H1 (cell line): ENCODE measurements around the gene CGNL1. TPM values are rescaled to one million over a fixed set of nuclear protein-coding genes. Genes with fewer than 3 reads are reported as not detected.

Experiments used
- CTCF ChIA-PET: fragments of 300-600 bp; sonication (Branson Sonifier 250); formaldehyde crosslinking; loops from one replicate; lab custom pipeline; 2021; ENCODE audit not compliant: partially characterized antibody; lab: Charles Lee
- POLR2A ChIA-PET: fragments of 300-600 bp; sonication (Branson Sonifier 250); formaldehyde crosslinking; loops from one replicate; lab custom pipeline; 2021; ENCODE audit warnings: inconsistent platforms; ENCODE audit not compliant: partially characterized antibody; lab: Charles Lee
- DNase-seq, 2 experiments: peaks; one replicate each; pipeline versions ENCODE4 v3.0.0 to v3.0.0-alpha.2; 2010 to 2022; ENCODE audit warnings: low spot score in 2 of 2, low read depth in 1 of 2, mixed read lengths in 1 of 2
- FAIRE-seq: peaks from 2 replicates; lab custom pipeline; 2011; peaks lifted over from hg19 to GRCh38; lab: Jason Lieb, UNC
- H2AFZ ChIP-seq: 2 replicates; pipeline ENCODE4 v1.8.1; 2012; ENCODE audit warnings: low read length, inconsistent platforms
- H2AK5ac ChIP-seq: 2 replicates; pipeline ENCODE4 v1.6.1; 2013; ENCODE audit warnings: low read depth, low read length
- H2BK120ac ChIP-seq: replicated peaks from 2 replicates; pipeline ENCODE3; 2013; ENCODE audit warnings: low read depth, low read length, inconsistent platforms
- H2BK12ac ChIP-seq: 2 replicates; pipeline ENCODE4 v1.6.1; 2013; ENCODE audit warnings: low read depth, low read length
- H2BK15ac ChIP-seq: 2 replicates; pipeline ENCODE4 v1.6.1; 2013; ENCODE audit warnings: low read length
- H2BK20ac ChIP-seq: 2 replicates; pipeline ENCODE4 v1.6.1; 2013; ENCODE audit warnings: low read length
- H2BK5ac ChIP-seq: 2 replicates; pipeline ENCODE4 v1.6.1; 2013; ENCODE audit warnings: low read depth, low read length
- H3K14ac ChIP-seq: 2 replicates; pipeline ENCODE4 v1.6.1; 2013; ENCODE audit warnings: inconsistent platforms; ENCODE audit not compliant: insufficient read length
- H3K18ac ChIP-seq: 2 replicates; pipeline ENCODE4 v1.6.1; 2013; ENCODE audit warnings: low read length; ENCODE audit errors: extremely low read depth
- H3K23ac ChIP-seq: 2 replicates; pipeline ENCODE4 v1.6.1; 2013; ENCODE audit warnings: inconsistent platforms; ENCODE audit not compliant: insufficient read length
- H3K23me2 ChIP-seq: 2 replicates; pipeline ENCODE4 v1.6.1; 2013; ENCODE audit warnings: low read depth, low read length
- H3K27ac ChIP-seq: 2 replicates; pipeline ENCODE4 v1.6.1; 2011; ENCODE audit warnings: low read depth, low read length, inconsistent platforms
- H3K27me3 ChIP-seq, 4 experiments: replicated peaks in 1 of 4; 1 replicate in 1 of 4; 2 replicates in 3 of 4; pipeline versions ENCODE4 v1.6.1 to v1.8.1; 2011 to 2013; ENCODE audit warnings: low read length in 3 of 4, mild to moderate bottlenecking in 3 of 4, inconsistent platforms in 2 of 4, mixed read lengths in 2 of 4, moderate library complexity in 1 of 4; ENCODE audit not compliant: control insufficient read depth in 3 of 4, insufficient read depth in 3 of 4; ENCODE audit errors: extremely low read depth in 1 of 4
- H3K36me3 ChIP-seq, 4 experiments: 2 replicates each; pipeline versions ENCODE4 v1.6.1 to v1.8.1; 2011 to 2013; ENCODE audit warnings: mild to moderate bottlenecking in 4 of 4, low read length in 3 of 4, moderate library complexity in 2 of 4, control low read depth in 1 of 4, inconsistent platforms in 1 of 4; ENCODE audit not compliant: insufficient read depth in 4 of 4, control insufficient read depth in 2 of 4
- H3K4ac ChIP-seq: replicated peaks from 2 replicates; pipeline ENCODE3; 2013; ENCODE audit warnings: low read length, low read depth, mixed read lengths, inconsistent platforms; ENCODE audit not compliant: insufficient read length
- H3K4me1 ChIP-seq, 4 experiments: replicated peaks in 1 of 4; 1 replicate in 1 of 4; 2 replicates in 3 of 4; pipeline versions ENCODE4 v1.6.1 to v1.8.1; 2011 to 2013; ENCODE audit warnings: low read length in 3 of 4, inconsistent platforms in 2 of 4, mixed read lengths in 1 of 4; ENCODE audit not compliant: insufficient read depth in 4 of 4, control insufficient read depth in 3 of 4
- H3K4me2 ChIP-seq, 2 experiments: 2 replicates each; pipeline versions ENCODE4 v1.6.1 to v1.8.1; 2011 to 2013; ENCODE audit warnings: low read depth in 2 of 2, low read length in 2 of 2, control low read depth in 1 of 2, inconsistent platforms in 1 of 2, mild to moderate bottlenecking in 1 of 2; ENCODE audit not compliant: insufficient read depth in 1 of 2
- H3K4me3 ChIP-seq, 4 experiments: fragments of 200-600, 300-600 bp in 1 of 4; sonication (generic), shearing (Covaris generic), sonication (Bioruptor Twin) in 1 of 4; 2 replicates each; pipeline versions ENCODE4 v1.5.1 to v1.8.1; 2011 to 2016; ENCODE audit warnings: low read length in 4 of 4, low read depth in 3 of 4, control low read depth in 2 of 4, inconsistent platforms in 2 of 4, mild to moderate bottlenecking in 2 of 4, mixed read lengths in 1 of 4, moderate library complexity in 1 of 4; ENCODE audit not compliant: insufficient read depth in 2 of 4; ENCODE audit errors: extremely low read depth in 1 of 4
- H3K56ac ChIP-seq: replicated peaks from 2 replicates; pipeline ENCODE3; 2013; ENCODE audit warnings: low read depth, mild to moderate bottlenecking, mixed read lengths, low read length, inconsistent platforms; ENCODE audit not compliant: insufficient read length
- H3K79me1 ChIP-seq: 2 replicates; pipeline ENCODE4 v1.6.1; 2013; ENCODE audit warnings: low read depth, low read length, control low read depth
- H3K79me2 ChIP-seq, 2 experiments: 2 replicates each; pipeline versions ENCODE4 v1.6.1 to v1.8.1; 2012 to 2013; ENCODE audit warnings: low read length in 2 of 2, mild to moderate bottlenecking in 2 of 2, inconsistent platforms in 1 of 2; ENCODE audit not compliant: insufficient read depth in 2 of 2, control insufficient read depth in 1 of 2
- H3K9ac ChIP-seq, 4 experiments: replicated peaks in 1 of 4; 1 replicate in 1 of 4; 2 replicates in 3 of 4; pipeline versions ENCODE4 v1.6.1 to v1.8.1; 2011 to 2013; ENCODE audit warnings: low read depth in 3 of 4, low read length in 3 of 4, control low read depth in 2 of 4, mild to moderate bottlenecking in 2 of 4, moderate library complexity in 2 of 4, inconsistent platforms in 1 of 4; ENCODE audit errors: extremely low read depth in 1 of 4
- H3K9me3 ChIP-seq, 2 experiments: 2 replicates each; pipeline versions ENCODE4 v1.6.1 to v1.8.1; 2012 to 2013; ENCODE audit warnings: mild to moderate bottlenecking in 2 of 2, moderate library complexity in 2 of 2, control low read depth in 1 of 2, inconsistent platforms in 1 of 2, low read depth in 1 of 2, low read length in 1 of 2, mixed read lengths in 1 of 2; ENCODE audit not compliant: insufficient read depth in 2 of 2
- H4K20me1 ChIP-seq, 2 experiments: replicated peaks in 1 of 2; 2 replicates each; pipeline versions ENCODE3 to v1.8.1; 2011 to 2013; ENCODE audit warnings: inconsistent platforms in 2 of 2, low read length in 2 of 2, mild to moderate bottlenecking in 1 of 2; ENCODE audit not compliant: insufficient read depth in 2 of 2, control insufficient read depth in 1 of 2
- H4K5ac ChIP-seq: 2 replicates; pipeline ENCODE4 v1.6.1; 2013; ENCODE audit warnings: low read length, low read depth, mixed read lengths, inconsistent platforms; ENCODE audit not compliant: insufficient read length
- H4K8ac ChIP-seq: 2 replicates; pipeline ENCODE4 v1.8.0; 2013; ENCODE audit warnings: mild to moderate bottlenecking, moderate library complexity, low read length, inconsistent platforms; ENCODE audit not compliant: insufficient read depth; ENCODE audit errors: extremely low read depth
- H4K91ac ChIP-seq: replicated peaks from 2 replicates; pipeline ENCODE3; 2013; ENCODE audit warnings: low read length, mixed read lengths, inconsistent platforms; ENCODE audit not compliant: insufficient read length
- CHD1 ChIP-seq: IDR thresholded peaks from 2 replicates; pipeline ENCODE4 v1.6.1; 2012; ENCODE audit warnings: low read depth, low read length, improper control_type of control experiment
- CTBP2 ChIP-seq: IDR thresholded peaks from 2 replicates; pipeline ENCODE4 v1.7.0; 2011; ENCODE audit warnings: borderline replicate concordance, mild to moderate bottlenecking, moderate library complexity, mixed read lengths, low read length; ENCODE audit not compliant: insufficient read depth, insufficient read length
- EGR1 ChIP-seq: IDR thresholded peaks from 2 replicates; pipeline ENCODE4 v1.6.1; 2011; ENCODE audit warnings: low read depth, low read length, borderline replicate concordance
- GABPA ChIP-seq: IDR thresholded peaks from 2 replicates; pipeline ENCODE4 v1.6.1; 2011; ENCODE audit warnings: mild to moderate bottlenecking, low read length, moderate library complexity, borderline replicate concordance; ENCODE audit not compliant: insufficient read depth
- HDAC6 ChIP-seq: IDR thresholded peaks from one replicate; pipeline ENCODE4 v1.7.1; 2012; ENCODE audit warnings: low read depth, mild to moderate bottlenecking, inconsistent platforms, low read length, moderate library complexity
- POU5F1 ChIP-seq: IDR thresholded peaks from 2 replicates; pipeline ENCODE4 v1.6.1; 2011; ENCODE audit warnings: low read depth, mild to moderate bottlenecking, low read length, moderate library complexity
- RFX5 ChIP-seq: IDR thresholded peaks from 2 replicates; pipeline ENCODE4 v1.6.1; 2011; ENCODE audit warnings: low read depth, low read length, improper control_type of control experiment, borderline replicate concordance
- SAP30 ChIP-seq: fragments of 300-600 bp; sonication (generic); IDR thresholded peaks from 2 replicates; pipeline ENCODE4 v1.7.1; 2012; ENCODE audit warnings: low read length, moderate library complexity, mild to moderate bottlenecking, inconsistent platforms; ENCODE audit not compliant: insufficient read depth, insufficient replicate concordance
- SIRT6 ChIP-seq: IDR thresholded peaks from one replicate; pipeline ENCODE4 v1.7.1; 2012; ENCODE audit warnings: low read length, inconsistent platforms
- SIX5 ChIP-seq: IDR thresholded peaks from 2 replicates; pipeline ENCODE4 v1.6.1; 2011; ENCODE audit warnings: mild to moderate bottlenecking, low read depth, low read length
- SP1 ChIP-seq: IDR thresholded peaks from 2 replicates; pipeline ENCODE4 v1.6.1; 2011; ENCODE audit warnings: low read depth, low read length
- SP2 ChIP-seq: IDR thresholded peaks from 2 replicates; pipeline ENCODE4 v1.6.1; 2012; ENCODE audit warnings: mild to moderate bottlenecking, low read length, inconsistent platforms
- USF2 ChIP-seq: IDR thresholded peaks from 2 replicates; pipeline ENCODE4 v1.6.1; 2011; ENCODE audit warnings: low read length, improper control_type of control experiment
- WGBS, 2 experiments: shearing (Covaris generic) in 1 of 2; methylation state at CpG; one replicate each; pipeline versions ENCODE4 v1.1.6 to v1.1.7; 2013 to 2015; ENCODE audit warnings: low lambda C conversion rate in 2 of 2, mixed read lengths in 2 of 2, inconsistent platforms in 1 of 2, low coverage in 1 of 2, missing lambda C conversion rate in 1 of 2; ENCODE audit not compliant: insufficient replicate concordance in 2 of 2, insufficient coverage in 1 of 2, insufficient read length in 1 of 2; ENCODE audit errors: extremely low coverage in 1 of 2, missing lambda C conversion rate in 1 of 2; 5-methylcytosine and 5-hydroxymethylcytosine counted together
- polyA plus RNA-seq, 7 experiments: library from polyadenylated mRNA; depleted of rRNA in 3 of 7; stranded (reverse) in 5 of 7; unstranded in 2 of 7; fragments of >200 nt in 5 of 7; fragments of 200-250 nt in 2 of 7; gene quantifications; 1 replicate in 5 of 7; 2 replicates in 1 of 7; 4 replicates in 1 of 7; pipeline versions ENCODE4 v1.2.1 to v1.2.3, GENCODE V29; 2011 to 2013; ENCODE audit warnings: missing spikeins in 2 of 7, mixed read lengths in 2 of 7
- total RNA-seq: library from RNA; stranded (reverse); fragmentation: NEBNext Ultra II Directional; extraction: Animal tissue kit (Norgen Biotek cat#: 25700); gene quantifications from 2 replicates; pipeline ENCODE4 v1.2.1, GENCODE V29; 2021

The CGNL1 gene
- total and polyA plus RNA-seq, 2 of the 8 experiments (the other 6 are each of a cell fraction or from before 2014, with no cell fraction given), result 21.8 to 75.6 TPM

- Histone ChIP-seq H3K9me3 (no peaks in the 10 kb centered on the region), H3K14ac (no peak overlapping the region), H3K4me3 (no peak overlapping the region), H2AK5ac (no peak overlapping the region), H3K4me1 (peaks cover 0 to 10% (median 3%) of the 10 kb centered on the region in 4 experiments; a peak in 4 of 7 replicates), H3K27me3 (no peaks in the 10 kb centered on the region), H3K23ac (no peak overlapping the region), H3K36me3 (peaks cover 0 to 20% (median 0%) of the 10 kb centered on the region in 4 experiments; a peak in 4 of 8 replicates), H3K79me1 (peaks cover 8% of the 10 kb centered on the region), H3K56ac (no peak overlapping the region), H3K18ac (no peak overlapping the region), H4K91ac (no peak overlapping the region), H3K23me2 (no peaks in the 10 kb centered on the region), H2BK20ac (no peak overlapping the region), H4K8ac (no peak overlapping the region), H3K4ac (no peak overlapping the region), H2BK120ac (no peak overlapping the region), H3K27ac (no peak overlapping the region), H2BK15ac (no peak overlapping the region), H3K4me2 (no peak overlapping the region), H4K5ac (no peak overlapping the region), H2BK5ac (no peak overlapping the region), H3K79me2 (peaks cover 0 to 63% of the 10 kb centered on the region in 2 experiments; a peak in 3 of 4 replicates), H2AFZ (no peak overlapping the region), H4K20me1 (peaks cover 2 to 3% of the 10 kb centered on the region in 2 experiments), H3K9ac (no peak overlapping the region), H2BK12ac (no peak overlapping the region)
- WGBS, 2 experiments, result 45% methylated on average over 3 of the region's 3 CpGs; no CpG with 5 or more reads in 1 of the 2 experiments
- ChIA-PET POLR2A (interaction anchor here (0.7 to 12.7 kb wide), 9 partner anchors 10 to 43 kb away, joined by 3 to 103 read pairs (median 5); no protein-coding TSS in a partner anchor), CTCF (interaction anchor here (1.1 to 2.4 kb wide), 3 partner anchors 55 to 82 kb away, joined by 3 to 10 read pairs (median 7); no protein-coding TSS in a partner anchor)
- DNase-seq (no peak), FAIRE-seq (no peak)
- TF ChIP-seq CHD1, result no peak
- TF ChIP-seq CTBP2, result no peak
- TF ChIP-seq POU5F1, result no peak
- TF ChIP-seq SP1, result no peak
- no peak for TF ChIP-seq SP2
- no peak for TF ChIP-seq GABPA
- no peak for TF ChIP-seq SIRT6
- no peak for TF ChIP-seq HDAC6
- no peak for TF ChIP-seq RFX5
- no peak for TF ChIP-seq USF2
- no peak for TF ChIP-seq SIX5
- TF ChIP-seq EGR1, result no peak
- TF ChIP-seq SAP30, result no peak
These were observed 34.1 kb downstream of the CGNL1 start for GRCh38 chr15:57410373-57410772.
